ENCODE data around the gene CUL2.
"Not testable (repeated sequence)": the region's sequence is repeated elsewhere in the genome, so short reads cannot be mapped to it uniquely, and the experiment has no call there.

DNA sequence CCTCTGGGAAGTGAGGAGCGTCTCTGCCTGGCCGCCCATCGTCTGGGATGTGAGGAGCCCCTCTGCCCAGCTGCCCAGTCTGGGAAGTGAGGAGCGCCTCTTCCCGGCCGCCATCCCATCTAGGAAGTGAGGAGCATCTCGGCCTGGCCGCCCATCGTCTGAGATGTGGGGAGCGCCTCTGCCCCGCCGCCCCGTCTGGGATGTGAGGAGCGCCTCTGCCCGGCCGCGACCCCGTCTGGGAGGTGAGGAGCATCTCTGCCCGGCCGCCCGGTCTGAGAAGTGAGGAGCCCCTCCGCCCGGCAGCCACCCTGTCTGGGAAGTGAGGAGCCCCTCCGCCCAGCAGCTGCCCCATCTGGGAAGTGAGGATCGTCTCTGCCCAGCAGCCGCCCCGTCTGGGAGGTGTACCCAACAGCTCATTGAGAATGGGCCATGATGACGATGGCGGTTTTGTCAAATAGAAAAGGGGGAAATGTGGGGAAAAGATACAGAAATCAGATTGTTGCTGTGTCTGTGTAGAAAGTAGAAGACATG lies 113.7 kb downstream of the CUL2 start:
- TF ChIP-seq, protein P1, sequence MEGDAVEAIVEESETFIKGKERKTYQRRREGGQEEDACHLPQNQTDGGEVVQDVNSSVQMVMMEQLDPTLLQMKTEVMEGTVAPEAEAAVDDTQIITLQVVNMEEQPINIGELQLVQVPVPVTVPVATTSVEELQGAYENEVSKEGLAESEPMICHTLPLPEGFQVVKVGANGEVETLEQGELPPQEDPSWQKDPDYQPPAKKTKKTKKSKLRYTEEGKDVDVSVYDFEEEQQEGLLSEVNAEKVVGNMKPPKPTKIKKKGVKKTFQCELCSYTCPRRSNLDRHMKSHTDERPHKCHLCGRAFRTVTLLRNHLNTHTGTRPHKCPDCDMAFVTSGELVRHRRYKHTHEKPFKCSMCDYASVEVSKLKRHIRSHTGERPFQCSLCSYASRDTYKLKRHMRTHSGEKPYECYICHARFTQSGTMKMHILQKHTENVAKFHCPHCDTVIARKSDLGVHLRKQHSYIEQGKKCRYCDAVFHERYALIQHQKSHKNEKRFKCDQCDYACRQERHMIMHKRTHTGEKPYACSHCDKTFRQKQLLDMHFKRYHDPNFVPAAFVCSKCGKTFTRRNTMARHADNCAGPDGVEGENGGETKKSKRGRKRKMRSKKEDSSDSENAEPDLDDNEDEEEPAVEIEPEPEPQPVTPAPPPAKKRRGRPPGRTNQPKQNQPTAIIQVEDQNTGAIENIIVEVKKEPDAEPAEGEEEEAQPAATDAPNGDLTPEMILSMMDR (IDR thresholded peaks at IDR 0.05): not testable (repeated sequence)
- TF ChIP-seq EZH2 (IDR thresholded peaks at IDR 0.05; ENCODE audit: borderline replicate concordance, insufficient read depth, low read depth, low read length, poor library complexity, severe bottlenecking): not testable (repeated sequence)

Measured in B cell (primary cell).